GM19324 (cell line): ENCODE measurements around the gene PPT1.
"Not testable (repeated sequence)": the region's sequence is repeated elsewhere in the genome, so short reads cannot be mapped to it uniquely, and the experiment has no call there.

Experiments
- ATAC-seq: cut with Tn5 transposase; IDR thresholded peaks from one replicate; pipeline ENCODE4 v1.9.1; 2021; ENCODE audit warnings: mild to moderate bottlenecking, moderate library complexity; ENCODE audit not compliant: unreplicated experiment, low FRiP score

Gene PPT1

GRCh38 chr1:40057310-40058030, 39.6 kb downstream of the PPT1 start:
- no peak for ATAC-seq

GRCh38 chr1:40056519-40057309, 40.3 kb downstream of the PPT1 start:
- ATAC-seq = no peak

GRCh38 chr1:40053138-40053887, 43.7 kb downstream of the PPT1 start:
- ATAC-seq = no peak

GRCh38 chr1:40050863-40051262, 46.2 kb downstream of the PPT1 start:
- no peak for ATAC-seq

- ATAC-seq = no peak
Observed at GRCh38 chr1:40049725-40050124, 47.3 kb downstream of the PPT1 start.

DNA sequence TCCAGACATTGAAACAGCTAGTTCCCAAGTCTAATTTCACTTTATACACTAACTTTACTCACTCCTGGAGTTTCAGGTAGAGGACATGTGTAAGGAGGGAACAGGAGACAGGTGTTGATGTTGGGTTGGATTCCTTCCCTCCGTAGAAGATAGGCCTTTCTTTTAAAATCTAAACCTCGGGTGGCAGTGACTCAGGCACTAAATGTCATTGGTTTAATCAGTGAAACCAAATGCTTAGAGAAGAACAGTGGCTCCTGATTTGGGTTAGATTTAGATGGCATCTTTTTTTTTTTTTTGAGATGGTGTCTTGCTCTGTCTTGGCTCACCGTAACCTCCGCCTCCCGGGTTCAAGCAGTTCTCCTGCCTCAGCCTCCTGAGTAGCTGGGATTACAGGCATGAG, 49.3 kb downstream of the PPT1 start:
- no peak for ATAC-seq

DNA sequence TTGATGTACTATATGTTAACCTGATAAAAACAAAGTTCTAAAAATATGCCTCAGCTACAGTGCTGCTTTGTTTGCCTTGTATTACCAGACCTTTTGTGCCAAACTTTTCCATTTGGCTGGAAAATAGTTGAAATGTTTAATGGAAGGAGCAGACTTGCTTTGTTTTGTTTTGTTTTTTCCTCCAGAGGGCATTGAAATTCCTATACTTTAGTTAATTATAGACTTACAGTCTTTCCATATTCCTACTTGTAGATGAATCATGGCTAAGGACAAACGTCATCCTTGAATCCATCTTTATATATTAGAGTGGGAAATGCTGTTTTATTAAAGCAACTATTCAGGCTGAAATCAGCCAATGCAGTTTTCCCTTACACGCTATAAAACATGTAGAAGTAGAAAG, 49.8 kb downstream of the PPT1 start:
- no peak for ATAC-seq

DNA sequence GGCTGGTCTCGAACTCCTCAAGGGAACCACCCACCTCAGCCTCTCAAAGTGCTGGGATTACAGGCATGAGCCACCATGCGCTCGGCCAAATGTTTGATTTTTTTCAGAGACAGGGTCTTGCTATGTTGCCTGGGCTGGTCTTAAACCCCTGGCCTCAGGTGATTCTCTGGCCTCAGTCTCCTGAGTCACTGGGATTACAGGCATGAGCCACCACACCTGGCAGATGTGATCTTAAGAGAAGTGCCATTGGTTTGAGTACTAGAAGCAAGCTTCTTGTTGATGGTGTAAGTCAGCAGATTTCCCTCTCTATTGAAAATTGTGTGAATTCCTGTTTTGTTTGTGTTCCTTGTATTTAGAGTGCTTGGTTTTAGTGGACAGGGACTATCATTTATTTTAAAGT, 51.3 kb downstream of the PPT1 start:
- no peak for ATAC-seq

GRCh38 chr1:40045182-40045581, 51.9 kb downstream of the PPT1 start:
- ATAC-seq = no peak

DNA sequence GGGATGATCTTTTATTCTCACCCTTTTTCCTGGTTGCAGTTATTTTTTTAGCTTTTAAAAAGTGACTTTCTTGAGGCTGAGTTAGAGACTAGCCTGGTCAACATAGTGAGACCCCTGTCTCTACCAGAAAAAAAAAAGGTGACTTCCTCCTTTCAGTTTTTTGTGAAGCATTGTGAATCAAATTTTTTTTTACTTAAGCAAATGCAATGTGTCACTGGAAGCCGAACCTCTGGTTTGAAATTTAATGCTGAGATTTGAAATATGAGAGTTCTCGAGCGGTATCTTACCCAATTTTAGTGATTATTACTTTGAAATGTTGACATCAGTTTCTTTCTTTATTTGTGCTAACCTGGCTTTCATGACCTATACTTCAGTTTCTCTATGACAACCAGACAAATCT, 52.9 kb downstream of the PPT1 start:
- no peak for ATAC-seq

- no peak for ATAC-seq
Observed at GRCh38 chr1:40042341-40042740, 54.7 kb downstream of the PPT1 start.

- no peak for ATAC-seq
Observed at GRCh38 chr1:40041466-40041838, 55.6 kb downstream of the PPT1 start.

DNA sequence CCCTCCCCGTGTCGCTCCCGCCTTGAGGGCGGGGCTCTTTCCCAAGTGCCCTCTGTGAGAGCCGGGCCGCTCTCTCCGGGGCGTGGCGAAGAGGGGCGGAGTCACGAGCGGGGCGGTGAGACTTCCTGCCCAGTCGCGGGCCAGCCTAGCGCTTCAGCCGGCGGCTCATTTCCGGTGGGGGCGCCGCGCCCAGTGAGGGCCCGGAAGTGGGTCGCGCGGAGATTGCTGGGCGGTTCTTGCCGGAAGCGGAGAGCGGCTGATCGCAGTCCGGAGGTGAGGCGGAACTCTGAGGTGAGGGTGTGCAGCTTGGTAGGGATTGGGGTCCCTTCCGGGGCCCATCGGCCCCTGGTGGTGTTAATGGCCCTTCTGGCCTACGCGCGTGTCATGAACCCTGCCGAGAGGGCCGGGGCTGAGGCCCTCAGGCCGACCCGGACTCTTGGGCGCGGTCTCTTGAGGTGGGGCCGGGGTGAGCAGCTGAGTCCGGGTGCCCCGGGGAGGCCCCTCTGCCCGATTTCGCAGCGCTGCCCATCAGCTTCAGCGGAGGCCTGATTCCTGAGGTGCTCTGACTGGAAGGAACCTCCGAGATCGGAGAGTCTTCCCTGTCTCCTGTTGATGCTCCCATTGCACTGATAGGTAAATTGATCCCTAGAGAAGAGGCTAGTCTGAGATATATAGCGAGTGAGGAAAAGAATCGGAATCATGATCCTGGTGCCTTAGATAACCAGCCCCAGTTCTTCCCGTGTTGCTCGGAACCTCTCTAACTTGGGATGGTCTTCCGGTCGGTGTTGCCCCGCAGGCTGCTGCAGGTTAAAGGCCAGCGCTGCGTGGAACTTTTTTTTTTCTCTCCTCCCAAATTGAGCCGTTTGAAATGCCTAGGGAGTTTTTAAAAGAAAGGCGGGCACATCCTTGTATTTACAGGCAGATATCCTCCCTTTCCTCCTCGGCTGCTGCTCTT, 56.3 kb downstream of the PPT1 start, which contains the start of gene CAP1:
CAP1 (plus strand) TSS at position 219 of the 955 bp plus-strand sequence. CDS start 18,618 bp downstream, outside the sequence.
- peak; percentile 87 for ATAC-seq

DNA sequence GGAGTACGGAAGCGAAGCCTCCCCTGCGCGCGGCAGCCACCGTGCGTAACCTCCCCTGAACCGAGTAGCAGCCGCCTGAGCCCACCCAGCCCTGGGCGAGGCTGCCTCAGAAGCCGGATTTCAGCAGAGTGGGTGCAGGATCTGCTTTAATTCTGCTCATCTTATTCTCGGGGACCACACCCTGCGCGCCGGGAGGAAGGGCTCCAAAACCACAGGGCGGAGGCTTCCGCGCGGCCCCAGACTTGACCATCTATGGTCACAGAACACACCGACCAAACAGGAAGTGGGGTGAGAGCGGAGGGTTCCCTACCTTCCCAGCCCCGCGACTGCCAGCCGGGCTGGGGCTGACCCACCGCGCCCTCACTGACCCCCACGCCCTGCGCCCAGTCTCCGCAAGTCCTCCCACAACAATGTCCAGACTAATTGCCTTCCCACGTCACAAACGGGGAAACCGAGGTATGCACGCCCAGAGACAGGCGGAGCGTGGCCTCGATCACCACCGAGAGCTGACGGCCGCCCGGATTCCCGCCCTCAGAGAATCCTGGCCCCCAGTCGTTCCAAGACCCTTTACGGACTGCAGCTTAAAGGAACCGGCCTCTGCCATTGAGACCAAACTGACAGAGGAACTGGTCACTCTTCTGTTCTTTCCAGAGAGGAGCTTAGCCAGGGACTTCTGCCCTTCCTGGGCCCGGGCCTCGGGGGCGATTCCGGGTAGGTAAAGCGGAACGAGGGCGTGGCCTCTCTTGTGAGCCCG, 57.1 kb downstream of the PPT1 start:
- ATAC-seq = peak; percentile 63

- no peak for ATAC-seq
Observed at GRCh38 chr1:40039245-40039756, 57.8 kb downstream of the PPT1 start.

- ATAC-seq = no peak
Observed at GRCh38 chr1:40038697-40039096, 58.4 kb downstream of the PPT1 start.

GRCh38 chr1:40037254-40037653, 59.8 kb downstream of the PPT1 start:
- not testable (repeated sequence) for ATAC-seq

- no peak for ATAC-seq
Observed at GRCh38 chr1:40036574-40036973, 60.5 kb downstream of the PPT1 start.

- ATAC-seq = no peak
Observed at GRCh38 chr1:40034869-40035268, 62.2 kb downstream of the PPT1 start.
